ENCODE results near the gene CLASP1. TPM values are rescaled to one million over a fixed set of nuclear protein-coding genes. Genes with fewer than 3 reads are reported as not detected.

Gene CLASP1
- total and polyA plus RNA-seq, 4 donors: 7.5 to 50.0 (median 21.9) TPM

- Histone ChIP-seq H3K9ac (ENCODE audit: low read depth in 1 of 2, low read length in 2 of 2) (no peak overlapping the region), H3K27ac (ENCODE audit: low read depth in 1 of 2, low read length in 2 of 2) (peak overlapping the region in 1 of 2 donors; percentile 12), H3K9me3 (ENCODE audit: control insufficient read depth in 4 of 4, low read length in 3 of 4) (no peaks in the 10 kb centered on the region), H3K36me3 (ENCODE audit: control insufficient read depth in 4 of 4, insufficient read depth in 3 of 4, low read depth in 1 of 4, low read length in 3 of 4) (no peaks in the 10 kb centered on the region), H3K4me3 (ENCODE audit: low read depth in 1 of 3, low read length in 3 of 3) (no peak overlapping the region), H3K27me3 (ENCODE audit: control insufficient read depth in 4 of 4, insufficient read depth in 4 of 4, low read length in 3 of 4) (no peaks in the 10 kb centered on the region), H3K4me1 (ENCODE audit: control insufficient read depth in 4 of 4, insufficient read depth in 4 of 4, low read length in 3 of 4) (peaks cover 0 to 5% (median 0%) of the 10 kb centered on the region in 4 donors)
- WGBS: 56% methylated on average over 4 of the region's 4 CpGs
- TF ChIP-seq ATF3 (IDR thresholded peaks at IDR 0.05) (no peak), NR2F2 (IDR thresholded peaks at IDR 0.05) (peak; percentile 46)
- DNase-seq (ENCODE audit: low spot score): no peak
Observed at GRCh38 chr2:121697108-121697631, 47.9 kb upstream of the CLASP1 start.

- DNase-seq (ENCODE audit: low spot score): no peak
- WGBS: 82% methylated on average over 7 of the region's 7 CpGs
- peaks cover 0 to 5% (median 0%) of the 10 kb centered on the region in 4 donors for H3K4me1 ChIP-seq (ENCODE audit: control insufficient read depth in 4 of 4, insufficient read depth in 4 of 4, low read length in 3 of 4)
- no peak overlapping the region for H3K27ac ChIP-seq (ENCODE audit: low read depth in 1 of 2, low read length in 2 of 2)
- no peak overlapping the region for H3K9ac ChIP-seq (ENCODE audit: low read depth in 1 of 2, low read length in 2 of 2)
- no peak overlapping the region for H3K4me3 ChIP-seq (ENCODE audit: low read depth in 1 of 3, low read length in 3 of 3)
- H3K27me3 ChIP-seq (ENCODE audit: control insufficient read depth in 4 of 4, insufficient read depth in 4 of 4, low read length in 3 of 4): no peaks in the 10 kb centered on the region
- H3K36me3 ChIP-seq (ENCODE audit: control insufficient read depth in 4 of 4, insufficient read depth in 3 of 4, low read depth in 1 of 4, low read length in 3 of 4): no peaks in the 10 kb centered on the region
- H3K9me3 ChIP-seq (ENCODE audit: control insufficient read depth in 4 of 4, low read length in 3 of 4): no peaks in the 10 kb centered on the region
- no peak for TF ChIP-seq GABPA (IDR thresholded peaks at IDR 0.05 in 1 of 2, conservative IDR thresholded peaks at IDR 0.05 in 1 of 2)
- no peak for TF ChIP-seq MAX (IDR thresholded peaks at IDR 0.05)
- TF ChIP-seq HNF4G (IDR thresholded peaks at IDR 0.05): no peak
- TF ChIP-seq EGR1 (IDR thresholded peaks at IDR 0.05; ENCODE audit: low read depth in 2 of 2): no peak
- no peak for TF ChIP-seq RAD21 (IDR thresholded peaks at IDR 0.05)
- no peak for TF ChIP-seq ZBTB33 (IDR thresholded peaks at IDR 0.05)
- TF ChIP-seq SP1 (IDR thresholded peaks at IDR 0.05): no peak
- no peak for TF ChIP-seq JUND (IDR thresholded peaks at IDR 0.05)
- no peak for TF ChIP-seq FOXA2 (IDR thresholded peaks at IDR 0.05)
- no peak for TF ChIP-seq TAF1 (conservative IDR thresholded peaks at IDR 0.05)
- TF ChIP-seq REST (IDR thresholded peaks at IDR 0.05): no peak
- TF ChIP-seq YY1 (IDR thresholded peaks at IDR 0.05): no peak
- TF ChIP-seq FOXA1 (IDR thresholded peaks at IDR 0.05): no peak
- TF ChIP-seq HNF4A (conservative IDR thresholded peaks at IDR 0.05): no peak
- no peak for TF ChIP-seq CTCF (IDR thresholded peaks at IDR 0.05; ENCODE audit: low read depth, low read length, missing input control)
- TF ChIP-seq RXRA (IDR thresholded peaks at IDR 0.05): no peak
- TF ChIP-seq NR2F2 (IDR thresholded peaks at IDR 0.05): no peak
- no peak for TF ChIP-seq ATF3 (IDR thresholded peaks at IDR 0.05)
Observed at GRCh38 chr2:121696410-121696930, 47.2 kb upstream of the CLASP1 start.
